WTC11 (cell line): Measurements from ENCODE around the gene CD59. TPM values are rescaled to one million over a fixed set of nuclear protein-coding genes. Genes with fewer than 3 reads are reported as not detected.

Experiments used
- ATAC-seq: fragments of 200-7000 bp; cut with Tn5 transposase; 2 replicates; pipeline ENCODE4 v1.10.0; 2021; ENCODE audit warnings: mild to moderate bottlenecking, moderate library complexity
- CTCF ChIA-PET: fragments of 300-600 bp; sonication (Branson Sonifier 250); formaldehyde crosslinking; loops from one replicate; lab custom pipeline; 2021; ENCODE audit warnings: antibody characterized with exemption; lab: Charles Lee
- POLR2A ChIA-PET: fragments of 350-600 bp; sonication (Branson Sonifier 250); formaldehyde crosslinking; loops from one replicate; lab custom pipeline; 2021; ENCODE audit warnings: antibody characterized with exemption; lab: Charles Lee
- DNase-seq: peaks from one replicate; pipeline ENCODE4 v3.0.0; 2021; ENCODE audit warnings: low spot score
- H3K27ac Mint-ChIP-seq: 2 replicates; pipeline ENCODE4 v1.8.0; 2021; ENCODE audit warnings: mixed read lengths
- H3K27me3 Mint-ChIP-seq: 2 replicates; pipeline ENCODE4 v1.8.0; 2021; ENCODE audit warnings: low read depth, mild to moderate bottlenecking, moderate library complexity, mixed read lengths
- H3K36me3 Mint-ChIP-seq: 2 replicates; pipeline ENCODE4 v1.8.0; 2021; ENCODE audit warnings: mixed read lengths
- H3K4me1 Mint-ChIP-seq: 2 replicates; pipeline ENCODE4 v1.8.0; 2022; ENCODE audit warnings: mixed read lengths
- H3K4me3 Mint-ChIP-seq: 2 replicates; pipeline ENCODE4 v1.8.0; 2021; ENCODE audit warnings: mild to moderate bottlenecking, moderate library complexity, mixed read lengths
- H3K9me3 Mint-ChIP-seq: 2 replicates; pipeline ENCODE4 v1.8.0; 2021; ENCODE audit warnings: mixed read lengths
- AFF4 ChIP-seq: sonication (generic); formaldehyde crosslinking; IDR thresholded peaks from 2 replicates; pipeline ENCODE4 v1.8.1; 2023; ENCODE audit warnings: mild to moderate bottlenecking, missing genetic modification reagents, borderline replicate concordance
- ATF3 ChIP-seq: sonication (generic); formaldehyde crosslinking; conservative IDR thresholded peaks from 2 replicates; pipeline ENCODE4 v1.8.1; 2022; ENCODE audit warnings: mild to moderate bottlenecking, missing genetic modification reagents
- CBFB ChIP-seq: sonication (generic); formaldehyde crosslinking; IDR thresholded peaks from 2 replicates; pipeline ENCODE4 v1.8.1; 2022; ENCODE audit warnings: mild to moderate bottlenecking, low read depth, missing genetic modification reagents
- CTCF ChIP-seq: fragments of 200-600 bp; IDR thresholded peaks from 2 replicates; pipeline ENCODE4 v1.8.0; 2022; ENCODE audit warnings: antibody characterized with exemption
- E2F1 ChIP-seq: sonication (generic); formaldehyde crosslinking; IDR thresholded peaks from 2 replicates; pipeline ENCODE4 v1.8.0; 2022; ENCODE audit warnings: mild to moderate bottlenecking, missing genetic modification reagents
- ELF4 ChIP-seq: sonication (generic); formaldehyde crosslinking; IDR thresholded peaks from 2 replicates; pipeline ENCODE4 v1.8.1; 2022; ENCODE audit warnings: low read depth, mild to moderate bottlenecking, moderate library complexity, missing genetic modification reagents
- HMGA2 ChIP-seq: fragments of 250-450 bp; sonication (Bioruptor Pico); IDR thresholded peaks from 2 replicates; pipeline ENCODE4 v1.4.0; 2021; ENCODE audit warnings: mild to moderate bottlenecking, moderate library complexity
- JAZF1 ChIP-seq: fragments of 250-450 bp; sonication (Bioruptor Pico); IDR thresholded peaks from 2 replicates; pipeline ENCODE4 v1.9.0; 2021; ENCODE audit warnings: moderate library complexity, mild to moderate bottlenecking, inconsistent platforms
- NR1H2 ChIP-seq: sonication (generic); formaldehyde crosslinking; IDR thresholded peaks from 2 replicates; pipeline ENCODE4 v1.9.0; 2021; ENCODE audit warnings: mild to moderate bottlenecking, moderate library complexity, missing genetic modification reagents
- PRRX2 ChIP-seq: fragments of 250-450 bp; sonication (Bioruptor Pico); IDR thresholded peaks from 2 replicates; pipeline ENCODE4 v1.8.0; 2021; ENCODE audit warnings: mild to moderate bottlenecking
- RELA ChIP-seq: sonication (generic); formaldehyde crosslinking; IDR thresholded peaks from 2 replicates; pipeline ENCODE4 v1.8.1; 2022; ENCODE audit warnings: missing genetic modification reagents, mild to moderate bottlenecking, borderline replicate concordance
- RORB ChIP-seq: fragments of 250-450 bp; sonication (Bioruptor Pico); IDR thresholded peaks from 2 replicates; pipeline ENCODE4 v1.9.0; 2021; ENCODE audit warnings: mild to moderate bottlenecking
- SP1 ChIP-seq: sonication (generic); formaldehyde crosslinking; conservative IDR thresholded peaks from 2 replicates; pipeline ENCODE4 v1.8.1; 2022; ENCODE audit warnings: missing genetic modification reagents
- STAT6 ChIP-seq: sonication (generic); formaldehyde crosslinking; conservative IDR thresholded peaks from 2 replicates; pipeline ENCODE4 v1.8.1; 2023; ENCODE audit warnings: mild to moderate bottlenecking, low read depth, missing genetic modification reagents, moderate library complexity
- USF2 ChIP-seq: sonication (generic); formaldehyde crosslinking; IDR thresholded peaks from 2 replicates; pipeline ENCODE4 v1.8.1; 2023; ENCODE audit warnings: mild to moderate bottlenecking, missing genetic modification reagents, moderate library complexity
- ZNF232 ChIP-seq: sonication (generic); formaldehyde crosslinking; IDR thresholded peaks from 2 replicates; pipeline ENCODE4 v1.8.0; 2022; ENCODE audit warnings: mild to moderate bottlenecking, missing genetic modification reagents
- ZNF263 ChIP-seq: sonication (generic); formaldehyde crosslinking; IDR thresholded peaks from 2 replicates; pipeline ENCODE4 v1.8.1; 2022; ENCODE audit warnings: low read depth, mild to moderate bottlenecking, moderate library complexity, missing genetic modification reagents
- ZNF281 ChIP-seq: sonication (generic); formaldehyde crosslinking; IDR thresholded peaks from 2 replicates; pipeline ENCODE4 v1.8.0; 2023; ENCODE audit warnings: mild to moderate bottlenecking, missing genetic modification reagents
- ZNF396 ChIP-seq: fragments of 250-450 bp; sonication (Bioruptor Pico); IDR thresholded peaks from 2 replicates; pipeline ENCODE4 v1.8.0; 2021; ENCODE audit warnings: mild to moderate bottlenecking, moderate library complexity, borderline replicate concordance
- ZNF423 ChIP-seq: fragments of 250-450 bp; sonication (Bioruptor Pico); IDR thresholded peaks from 2 replicates; pipeline ENCODE4 v2.1.2; 2022; ENCODE audit warnings: mild to moderate bottlenecking, moderate library complexity
- ZNF425 ChIP-seq: fragments of 250-450 bp; sonication (Bioruptor Pico); conservative IDR thresholded peaks from 2 replicates; pipeline ENCODE4 v1.9.0; 2021; ENCODE audit warnings: mild to moderate bottlenecking
- total RNA-seq: library from RNA; stranded (reverse); gene quantifications from 3 replicates; pipeline ENCODE4 v1.2.3, GENCODE V29; 2021

The CD59 gene
- total RNA-seq, 1 experiment from 2014 or later = 65.8 TPM

- TF ChIP-seq AFF4 (CRISPR knock-in tag) = no peak
- TF ChIP-seq NR1H2 = no peak
- TF ChIP-seq RELA (CRISPR knock-in tag) = no peak
- TF ChIP-seq CBFB (CRISPR knock-in tag) = no peak
- TF ChIP-seq STAT6 (CRISPR knock-in tag) = no peak
- TF ChIP-seq USF2 (CRISPR knock-in tag) = no peak
- TF ChIP-seq JAZF1 (CRISPR knock-in tag) = no peak
- TF ChIP-seq HMGA2 (CRISPR knock-in tag) = no peak
These were observed 34.0 kb upstream of the CD59 start (continued) for GRCh38 chr11:33770236-33770635.

GRCh38 chr11:33769542-33769941 is 33.3 kb upstream of the CD59 start:
- no peak overlapping the region for H3K4me3 Mint-ChIP-seq
- H3K27ac Mint-ChIP-seq = no peak overlapping the region
- H3K27me3 Mint-ChIP-seq = peaks cover 8% of the 10 kb centered on the region
- no peak for ATAC-seq
- ChIA-PET POLR2A (no interaction called here), CTCF (interaction anchor here (1.5 kb wide), 1 partner anchor 218 kb away, joined by 6 read pairs; no protein-coding TSS in a partner anchor)
- peaks cover 10% of the 10 kb centered on the region for H3K36me3 Mint-ChIP-seq
- H3K4me1 Mint-ChIP-seq = peaks cover 8% of the 10 kb centered on the region
- DNase-seq = no peak
- no peaks in the 10 kb centered on the region for H3K9me3 Mint-ChIP-seq
- TF ChIP-seq E2F1 (CRISPR knock-in tag) = no peak
- no peak for TF ChIP-seq ZNF232 (CRISPR knock-in tag)
- TF ChIP-seq ELF4 (CRISPR knock-in tag) = no peak
- no peak for TF ChIP-seq PRRX2
- TF ChIP-seq RORB = no peak
- no peak for TF ChIP-seq ZNF423 (CRISPR knock-in tag)
- no peak for TF ChIP-seq CTCF
- no peak for TF ChIP-seq SP1 (CRISPR knock-in tag)
- TF ChIP-seq ZNF425 = no peak
- TF ChIP-seq ZNF263 = no peak
- TF ChIP-seq ZNF396 (CRISPR knock-in tag) = no peak
- TF ChIP-seq ZNF281 = no peak
- TF ChIP-seq ATF3 = no peak
